GM21619 (cell line): ENCODE results near the gene CGN.
A peak's percentile ranks its signal among the peaks of the same experiment; 100 is the strongest.

ENCODE experiments used
- ATAC-seq: cut with Tn5 transposase; IDR thresholded peaks from one replicate; pipeline ENCODE4 v1.9.1; 2021; ENCODE audit not compliant: unreplicated experiment

CGN gene

GRCh38 chr1:151501474-151501873, 9.7 kb upstream of the CGN start:
- no peak for ATAC-seq

- ATAC-seq: no peak
Measured at GRCh38 chr1:151502035-151502700, 9.0 kb upstream of the CGN start.

GRCh38 chr1:151502859-151503780, 8.1 kb upstream of the CGN start:
- no peak for ATAC-seq

GRCh38 chr1:151504252-151504651, 6.9 kb upstream of the CGN start:
- ATAC-seq: no peak

- ATAC-seq: no peak
Measured at GRCh38 chr1:151504759-151505158, 6.4 kb upstream of the CGN start.

GRCh38 chr1:151508833-151509232, 2.4 kb upstream of the CGN start:
- ATAC-seq: no peak

- no peak for ATAC-seq
Measured at GRCh38 chr1:151509350-151510019, 1.7 kb upstream of the CGN start.

- ATAC-seq: no peak
Measured at GRCh38 chr1:151510020-151510405, 1.2 kb upstream of the CGN start.

GRCh38 chr1:151510614-151510956, 602 bp upstream of the CGN start:
- no peak for ATAC-seq

- peak; percentile 22 for ATAC-seq
Measured at GRCh38 chr1:151511636-151512215, 539 bp downstream of the CGN start.

GRCh38 chr1:151512326-151512725, 1.1 kb downstream of the CGN start:
- ATAC-seq: no peak

GRCh38 chr1:151512801-151513625, 1.8 kb downstream of the CGN start:
- ATAC-seq: no peak

GRCh38 chr1:151513626-151514121, 2.5 kb downstream of the CGN start:
- ATAC-seq: no peak

- no peak for ATAC-seq
Measured at GRCh38 chr1:151514366-151514765, 3.2 kb downstream of the CGN start.

GRCh38 chr1:151515265-151515664, 4.1 kb downstream of the CGN start:
- no peak for ATAC-seq

GRCh38 chr1:151516031-151516511, 4.9 kb downstream of the CGN start:
- no peak for ATAC-seq

GRCh38 chr1:151518431-151518830, 7.2 kb downstream of the CGN start:
- no peak for ATAC-seq

GRCh38 chr1:151518936-151519335, 7.7 kb downstream of the CGN start:
- ATAC-seq: no peak

- no peak for ATAC-seq
Measured at GRCh38 chr1:151519667-151520066, 8.5 kb downstream of the CGN start.

GRCh38 chr1:151520359-151520758, 9.2 kb downstream of the CGN start:
- no peak for ATAC-seq
